PC-3 (cell line): ENCODE results near the gene RAPGEF4.

Experiments used
- EZH2 ChIP-seq: fragments of 300-600 bp; sonication (generic); IDR thresholded peaks from one replicate; pipeline ENCODE4 v1.6.1; 2017; ENCODE audit warnings: antibody characterized with exemption, mild to moderate bottlenecking, low read length; ENCODE audit not compliant: unreplicated experiment
- TF ChIP-seq, protein P1 (sequence below): fragments of 300-600 bp; sonication (generic); conservative IDR thresholded peaks from 2 replicates; pipeline ENCODE4 v1.5.1; 2017; ENCODE audit warnings: antibody characterized with exemption, low read depth, mild to moderate bottlenecking, low read length

DNA sequence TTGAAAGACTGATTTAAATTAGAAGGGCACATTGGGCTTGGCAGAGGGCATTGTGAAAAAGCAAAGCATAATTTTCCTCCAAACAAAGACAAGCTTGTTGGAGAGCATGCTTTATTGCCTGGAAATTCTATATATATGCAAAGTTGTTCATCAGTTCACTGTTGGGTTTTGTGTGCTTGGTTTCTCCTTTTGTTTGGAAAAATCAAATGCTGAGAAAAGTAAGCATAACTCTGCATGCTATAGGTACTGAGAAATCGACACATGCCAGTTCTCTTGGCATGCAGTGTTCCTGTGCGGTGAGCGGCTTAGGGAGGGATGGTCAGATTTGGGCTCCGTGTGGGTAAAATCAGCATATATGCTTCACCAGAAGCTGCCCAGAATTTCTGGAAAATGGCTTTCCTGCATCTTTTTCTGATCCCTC lies 161.0 kb downstream of the RAPGEF4 start:
- TF ChIP-seq, protein P1, sequence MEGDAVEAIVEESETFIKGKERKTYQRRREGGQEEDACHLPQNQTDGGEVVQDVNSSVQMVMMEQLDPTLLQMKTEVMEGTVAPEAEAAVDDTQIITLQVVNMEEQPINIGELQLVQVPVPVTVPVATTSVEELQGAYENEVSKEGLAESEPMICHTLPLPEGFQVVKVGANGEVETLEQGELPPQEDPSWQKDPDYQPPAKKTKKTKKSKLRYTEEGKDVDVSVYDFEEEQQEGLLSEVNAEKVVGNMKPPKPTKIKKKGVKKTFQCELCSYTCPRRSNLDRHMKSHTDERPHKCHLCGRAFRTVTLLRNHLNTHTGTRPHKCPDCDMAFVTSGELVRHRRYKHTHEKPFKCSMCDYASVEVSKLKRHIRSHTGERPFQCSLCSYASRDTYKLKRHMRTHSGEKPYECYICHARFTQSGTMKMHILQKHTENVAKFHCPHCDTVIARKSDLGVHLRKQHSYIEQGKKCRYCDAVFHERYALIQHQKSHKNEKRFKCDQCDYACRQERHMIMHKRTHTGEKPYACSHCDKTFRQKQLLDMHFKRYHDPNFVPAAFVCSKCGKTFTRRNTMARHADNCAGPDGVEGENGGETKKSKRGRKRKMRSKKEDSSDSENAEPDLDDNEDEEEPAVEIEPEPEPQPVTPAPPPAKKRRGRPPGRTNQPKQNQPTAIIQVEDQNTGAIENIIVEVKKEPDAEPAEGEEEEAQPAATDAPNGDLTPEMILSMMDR = no peak
- no peak for TF ChIP-seq EZH2
